ACHN (cell line): ENCODE results near the gene CASD1.
A peak's percentile ranks its signal among the peaks of the same experiment; 100 is the strongest.

ENCODE experiments used
- DNase-seq: peaks from one replicate; pipeline ENCODE4 v3.0.0-alpha.2; 2015
- in situ Hi-C: cut with HindIII; loops from 2 replicates; pipeline ENCODE4 v1.10.0; 2017; ENCODE audit warnings: low sequenced_read_pairs, low pct_ligation_motif_present, low pct_unique_long_range_greater_than_20kb

The CASD1 gene

GRCh38 chr7:94509264-94509886 lies at the start of gene CASD1:
CASD1 (plus strand) TSS chr7:94509809; CDS start chr7:94510085, 276 bp downstream.
- in situ Hi-C loops: no loop called here
- DNase-seq: peak; percentile 68

GRCh38 chr7:94466516-94466915 lies 43.1 kb upstream of the CASD1 start:
- DNase-seq: no peak
- in situ Hi-C loops: no loop called here

GRCh38 chr7:94471604-94472003 lies 38.0 kb upstream of the CASD1 start:
- no peak for DNase-seq
- in situ Hi-C loops: no loop called here

- no peak for DNase-seq
- in situ Hi-C loops: no loop called here
These were observed 37.0 kb upstream of the CASD1 start for GRCh38 chr7:94472608-94473007.

GRCh38 chr7:94476251-94476840 lies 33.3 kb upstream of the CASD1 start:
- in situ Hi-C loops: no loop called here

GRCh38 chr7:94477878-94478277 lies 31.7 kb upstream of the CASD1 start:
- in situ Hi-C loops: no loop called here
- DNase-seq: no peak

More at GRCh38 chr7:94476251-94476840, 33.3 kb upstream of the CASD1 start:
- DNase-seq: no peak

GRCh38 chr7:94478648-94479214 lies 30.9 kb upstream of the CASD1 start:
- in situ Hi-C loops: no loop called here

GRCh38 chr7:94481279-94481678 lies 28.3 kb upstream of the CASD1 start:
- in situ Hi-C loops: no loop called here
- no peak for DNase-seq

More at GRCh38 chr7:94478648-94479214, 30.9 kb upstream of the CASD1 start:
- no peak for DNase-seq

- in situ Hi-C loops: no loop called here
- no peak for DNase-seq
These were observed 26.8 kb upstream of the CASD1 start for GRCh38 chr7:94482796-94483195.

- in situ Hi-C loops: no loop called here
- no peak for DNase-seq
These were observed 25.8 kb upstream of the CASD1 start for GRCh38 chr7:94483843-94484242.

GRCh38 chr7:94486216-94486615 lies 23.4 kb upstream of the CASD1 start:
- no peak for DNase-seq
- in situ Hi-C loops: no loop called here

GRCh38 chr7:94491410-94491809 lies 18.2 kb upstream of the CASD1 start:
- in situ Hi-C loops: no loop called here
- DNase-seq: no peak

- in situ Hi-C loops: no loop called here
- DNase-seq: no peak
These were observed 17.0 kb upstream of the CASD1 start for GRCh38 chr7:94492601-94493000.

- no peak for DNase-seq
- in situ Hi-C loops: no loop called here
These were observed 11.5 kb upstream of the CASD1 start for GRCh38 chr7:94497874-94498670.

GRCh38 chr7:94498918-94499317 lies 10.7 kb upstream of the CASD1 start:
- in situ Hi-C loops: no loop called here
- no peak for DNase-seq

GRCh38 chr7:94507462-94507861 lies 2.1 kb upstream of the CASD1 start:
- in situ Hi-C loops: no loop called here
- no peak for DNase-seq

GRCh38 chr7:94507962-94508361 lies 1.6 kb upstream of the CASD1 start:
- no peak for DNase-seq
- in situ Hi-C loops: no loop called here

GRCh38 chr7:94509887-94510581 lies 425 bp downstream of the CASD1 start:
- peak; percentile 85 for DNase-seq

More at GRCh38 chr7:94509887-94510581, 425 bp downstream of the CASD1 start:
- in situ Hi-C loops: no loop called here
